Rectal smooth muscle tissue (tissue), 1 donor: ENCODE results near the gene RHOXF2.
A peak's percentile ranks its signal among the peaks of the same experiment; 100 is the strongest.
"Not testable (repeated sequence)": the region's sequence is repeated elsewhere in the genome, so short reads cannot be mapped to it uniquely, and the experiment has no call there.

Source experiments
- H3K27ac ChIP-seq: one replicate; pipeline ENCODE4 v1.7.0; 2013; ENCODE audit warnings: low read depth, low read length, inconsistent platforms
- H3K27me3 ChIP-seq: one replicate; pipeline ENCODE4 v1.7.0; 2013; ENCODE audit warnings: low read length; ENCODE audit not compliant: control insufficient read depth, insufficient read depth
- H3K36me3 ChIP-seq: one replicate; pipeline ENCODE4 v1.7.0; 2013; ENCODE audit warnings: low read length; ENCODE audit not compliant: control insufficient read depth, insufficient read depth
- H3K4me1 ChIP-seq: one replicate; pipeline ENCODE4 v1.7.0; 2013; ENCODE audit warnings: low read length; ENCODE audit not compliant: control insufficient read depth, insufficient read depth
- H3K4me3 ChIP-seq: one replicate; pipeline ENCODE4 v1.7.0; 2013; ENCODE audit warnings: low read length
- H3K9ac ChIP-seq: one replicate; pipeline ENCODE4 v1.7.0; 2013; ENCODE audit warnings: low read length

Gene RHOXF2, protein sequence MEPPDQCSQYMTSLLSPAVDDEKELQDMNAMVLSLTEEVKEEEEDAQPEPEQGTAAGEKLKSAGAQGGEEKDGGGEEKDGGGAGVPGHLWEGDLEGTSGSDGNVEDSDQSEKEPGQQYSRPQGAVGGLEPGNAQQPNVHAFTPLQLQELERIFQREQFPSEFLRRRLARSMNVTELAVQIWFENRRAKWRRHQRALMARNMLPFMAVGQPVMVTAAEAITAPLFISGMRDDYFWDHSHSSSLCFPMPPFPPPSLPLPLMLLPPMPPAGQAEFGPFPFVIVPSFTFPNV

GRCh38 chrX:120158313-120158712, at the start of gene RHOXF2:
TSS of gene RHOXF2 (plus strand) at chrX:120158613. CDS start at chrX:120158751, 138 bp downstream.
- H3K4me1 ChIP-seq, H3K9ac ChIP-seq, H3K36me3 ChIP-seq, H3K27me3 ChIP-seq, H3K4me3 ChIP-seq, H3K27ac ChIP-seq: not testable (repeated sequence)

GRCh38 chrX:120109378-120109777, 49.0 kb upstream of the RHOXF2 start:
- H3K27ac ChIP-seq: no peak overlapping the region
- no peaks in the 10 kb centered on the region for H3K36me3 ChIP-seq
- H3K9ac ChIP-seq: no peak overlapping the region
- no peaks in the 10 kb centered on the region for H3K27me3 ChIP-seq
- no peak overlapping the region for H3K4me3 ChIP-seq
- H3K4me1 ChIP-seq: no peaks in the 10 kb centered on the region

DNA sequence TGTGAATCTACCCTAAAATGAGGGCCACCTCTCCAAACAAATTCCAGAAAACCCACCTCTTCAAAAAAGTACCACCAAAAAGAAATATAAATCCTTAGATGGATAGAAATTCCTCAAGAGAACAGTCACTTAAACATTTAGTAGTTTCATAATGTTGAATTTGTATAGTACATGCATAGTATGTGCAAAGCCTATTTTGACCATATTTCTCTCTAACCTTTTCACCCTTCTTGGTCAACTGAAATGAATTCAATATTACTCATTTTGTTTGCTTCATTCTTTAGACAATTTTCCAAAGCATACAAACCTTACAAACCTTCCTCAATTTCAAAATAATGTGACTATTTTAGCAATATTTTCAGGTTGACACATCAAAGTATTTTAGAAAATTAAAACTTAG, 46.8 kb upstream of the RHOXF2 start:
- Histone ChIP-seq H3K4me3 (no peak overlapping the region), H3K4me1 (no peaks in the 10 kb centered on the region), H3K27me3 (peaks cover 2% of the 10 kb centered on the region), H3K9ac (no peak overlapping the region), H3K36me3 (no peaks in the 10 kb centered on the region), H3K27ac (no peak overlapping the region)

GRCh38 chrX:120115438-120115963, 42.9 kb upstream of the RHOXF2 start, which contains the start of gene RHOXF1:
TSS of gene RHOXF1 (minus strand) at chrX:120115913. CDS start at chrX:120115862, 51 bp downstream.
- Histone ChIP-seq H3K4me1 (no peaks in the 10 kb centered on the region), H3K27me3 (peaks cover 2% of the 10 kb centered on the region), H3K4me3 (no peak within 1 kb of the TSS), H3K27ac (no peak within 1 kb of the TSS), H3K9ac (no peak within 1 kb of the TSS), H3K36me3 (no peaks in the 10 kb centered on the region)

DNA sequence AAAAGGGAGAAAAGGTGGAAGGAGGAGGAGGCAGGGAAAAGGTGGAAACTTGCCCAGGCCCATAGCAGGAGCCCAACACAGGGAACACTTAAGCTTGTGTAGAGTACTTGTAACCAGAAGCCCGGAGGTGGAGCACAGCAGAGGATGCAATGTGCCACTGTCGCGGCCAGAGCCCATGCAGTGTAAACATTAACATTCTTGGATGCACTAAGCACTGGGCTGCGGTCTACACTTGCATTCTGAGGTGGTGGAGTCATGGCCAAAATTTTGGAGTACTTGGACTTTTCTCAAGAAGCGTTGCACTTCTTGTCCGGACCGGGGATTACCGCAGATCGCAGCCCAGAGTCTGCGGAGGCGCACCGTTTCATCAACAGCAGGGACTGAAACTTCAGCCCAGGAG, 38.2 kb upstream of the RHOXF2 start:
- no peaks in the 10 kb centered on the region for H3K4me1 ChIP-seq
- no peak overlapping the region for H3K27ac ChIP-seq
- H3K9ac ChIP-seq: no peak overlapping the region
- H3K4me3 ChIP-seq: no peak overlapping the region
- H3K27me3 ChIP-seq: peaks cover 2% of the 10 kb centered on the region
- H3K36me3 ChIP-seq: no peaks in the 10 kb centered on the region

DNA sequence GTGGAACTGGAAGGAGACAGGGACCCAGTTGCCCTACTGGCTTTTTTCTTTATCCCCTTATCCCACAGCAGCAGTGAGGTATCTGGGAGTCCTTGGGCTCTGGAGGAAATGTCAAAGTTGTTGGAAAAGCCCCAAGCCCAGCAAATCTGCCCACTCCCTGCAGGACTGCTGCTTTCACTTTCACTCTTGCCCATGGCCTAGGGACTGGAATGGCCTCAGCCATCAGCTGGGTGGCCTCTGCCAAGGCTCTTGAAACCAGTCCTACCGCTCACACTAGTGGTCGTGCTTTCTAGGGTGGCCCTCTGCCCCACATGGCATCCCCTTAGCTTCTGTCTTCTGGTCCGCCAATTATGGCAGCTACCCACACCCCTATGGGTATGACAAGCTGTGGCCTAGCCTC, 33.0 kb upstream of the RHOXF2 start:
- no peaks in the 10 kb centered on the region for H3K27me3 ChIP-seq
- H3K9ac ChIP-seq: no peak overlapping the region
- no peaks in the 10 kb centered on the region for H3K36me3 ChIP-seq
- no peak overlapping the region for H3K27ac ChIP-seq
- no peak overlapping the region for H3K4me3 ChIP-seq
- H3K4me1 ChIP-seq: no peaks in the 10 kb centered on the region

- not testable (repeated sequence) for H3K27ac ChIP-seq, H3K4me3 ChIP-seq, H3K27me3 ChIP-seq, H3K4me1 ChIP-seq, H3K9ac ChIP-seq, H3K36me3 ChIP-seq
These were observed 30.0 kb upstream of the RHOXF2 start for GRCh38 chrX:120128306-120128846.

DNA sequence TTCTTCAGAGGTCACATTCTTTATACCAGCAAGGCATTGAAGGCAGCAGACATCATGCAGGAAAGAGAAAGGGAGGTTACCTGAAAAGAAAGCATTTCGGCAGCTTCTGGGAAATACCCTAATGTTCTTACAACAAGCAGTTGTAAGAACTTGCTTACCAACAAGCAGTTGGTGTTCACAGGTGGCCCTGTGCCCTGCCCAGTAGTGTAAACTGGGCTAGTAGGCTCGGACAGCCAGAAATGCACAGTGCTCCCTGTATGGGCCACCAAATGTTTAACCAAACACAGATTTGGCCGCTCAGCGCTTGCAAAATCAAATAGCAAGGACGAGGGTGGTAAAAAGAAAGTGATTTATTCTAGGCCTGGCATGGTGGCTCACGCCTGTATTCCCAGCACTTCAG, 22.3 kb upstream of the RHOXF2 start:
- H3K4me3 ChIP-seq: no peak overlapping the region
- H3K27ac ChIP-seq: no peak overlapping the region
- H3K36me3 ChIP-seq: no peaks in the 10 kb centered on the region
- no peaks in the 10 kb centered on the region for H3K4me1 ChIP-seq
- H3K9ac ChIP-seq: no peak overlapping the region
- H3K27me3 ChIP-seq: no peaks in the 10 kb centered on the region

DNA sequence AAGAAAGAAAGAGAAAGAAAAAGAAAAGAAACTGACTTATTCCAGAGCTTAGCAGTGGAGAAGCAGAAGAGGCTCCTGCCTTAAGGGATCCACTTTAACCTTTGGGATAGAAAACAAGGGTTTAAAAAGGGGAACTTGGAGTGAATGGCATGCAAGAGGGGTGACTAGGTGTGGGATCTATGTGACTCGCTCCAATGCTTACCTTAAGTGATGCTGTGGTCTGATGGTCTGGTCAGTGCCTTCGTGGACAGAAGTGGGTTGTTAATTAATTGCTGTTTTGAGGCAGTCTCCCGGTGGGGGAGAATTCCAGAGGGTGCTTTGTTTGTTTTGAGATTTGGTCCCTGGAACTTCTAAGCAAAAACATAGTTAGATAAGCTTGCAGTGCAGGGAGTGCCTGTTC, 21.6 kb upstream of the RHOXF2 start:
- Histone ChIP-seq H3K4me1 (no peaks in the 10 kb centered on the region), H3K36me3 (no peaks in the 10 kb centered on the region), H3K4me3 (no peak overlapping the region), H3K27ac (no peak overlapping the region), H3K9ac (no peak overlapping the region), H3K27me3 (no peaks in the 10 kb centered on the region)

DNA sequence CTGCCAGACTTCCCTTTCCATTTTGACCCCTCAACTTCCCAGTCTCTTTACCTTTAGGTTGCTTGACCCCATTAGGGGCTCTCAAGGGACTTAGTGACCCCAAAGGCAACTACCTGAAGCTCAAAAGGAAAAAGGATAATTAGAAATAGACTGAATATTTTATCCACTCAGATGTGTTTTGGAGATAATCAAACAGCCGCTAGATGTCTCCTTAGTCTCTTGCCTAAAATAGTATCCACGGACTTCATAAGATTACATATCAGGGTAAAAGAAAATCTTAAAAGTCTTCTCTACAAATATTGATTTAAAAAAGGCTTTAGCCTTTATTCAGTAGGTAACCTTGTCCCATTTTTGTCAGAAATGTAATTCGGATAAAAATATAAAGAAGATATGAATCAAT, 21.0 kb upstream of the RHOXF2 start:
- Histone ChIP-seq H3K27ac (no peak overlapping the region), H3K4me1 (no peaks in the 10 kb centered on the region), H3K4me3 (no peak overlapping the region), H3K9ac (no peak overlapping the region), H3K27me3 (no peaks in the 10 kb centered on the region), H3K36me3 (no peaks in the 10 kb centered on the region)

DNA sequence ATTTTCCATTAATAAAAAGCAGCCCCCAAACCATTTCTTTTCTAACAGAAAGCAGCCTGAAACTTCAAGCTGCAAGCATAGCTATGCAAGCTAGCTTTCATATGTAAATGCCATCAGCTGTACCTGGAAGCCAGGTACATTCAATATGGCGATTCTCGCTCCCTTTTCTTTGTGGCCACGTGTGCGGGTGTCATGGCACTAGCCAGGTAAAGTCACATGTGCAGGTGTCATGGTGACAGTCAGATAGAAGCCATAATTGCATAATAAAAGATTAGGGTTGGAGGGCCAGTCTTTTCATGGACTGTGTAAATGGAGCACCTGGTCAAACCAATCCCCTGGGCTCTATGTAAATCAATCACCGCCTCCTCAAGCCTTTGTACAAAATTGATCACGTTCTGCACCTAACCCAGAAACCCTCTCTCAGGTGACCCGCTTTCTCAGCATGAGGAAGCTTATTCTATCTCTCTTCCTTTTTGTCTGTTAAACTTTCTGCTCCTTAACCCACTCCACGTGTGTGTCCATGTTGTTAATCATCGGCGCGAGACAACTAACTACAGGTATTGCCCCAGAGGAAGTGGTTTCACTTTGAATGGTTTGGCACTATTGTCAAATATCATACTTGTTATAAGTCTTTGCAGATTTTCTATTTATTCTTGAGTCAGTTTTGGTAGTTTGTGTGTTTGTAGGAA, 18.0 kb upstream of the RHOXF2 start:
- H3K4me3 ChIP-seq: no peak overlapping the region
- no peak overlapping the region for H3K9ac ChIP-seq
- H3K27me3 ChIP-seq: no peaks in the 10 kb centered on the region
- no peaks in the 10 kb centered on the region for H3K4me1 ChIP-seq
- H3K36me3 ChIP-seq: no peaks in the 10 kb centered on the region
- H3K27ac ChIP-seq: no peak overlapping the region

- no peak overlapping the region for H3K9ac ChIP-seq
- no peak overlapping the region for H3K27ac ChIP-seq
- H3K4me3 ChIP-seq: peak overlapping the region; percentile 48
- no peaks in the 10 kb centered on the region for H3K36me3 ChIP-seq
- H3K4me1 ChIP-seq: no peaks in the 10 kb centered on the region
- H3K27me3 ChIP-seq: no peaks in the 10 kb centered on the region
These were observed 14.1 kb upstream of the RHOXF2 start for GRCh38 chrX:120144178-120144844.
